ENCODE results near the gene DBT. TPM values are rescaled to one million over a fixed set of nuclear protein-coding genes. Genes with fewer than 3 reads are reported as not detected.
"Not testable (repeated sequence)": the region's sequence is repeated elsewhere in the genome, so short reads cannot be mapped to it uniquely, and the experiment has no call there.

Gene DBT
- total and polyA plus RNA-seq, 2 donors, result 9.0 to 16.9 TPM

GRCh38 chr1:100237091-100237490, 12.5 kb downstream of the DBT start:
- H3K4me1 ChIP-seq (ENCODE audit: insufficient read depth), result no peaks in the 10 kb centered on the region
- 95% methylated on average over 3 of the region's 3 CpGs for WGBS
- no peak for DNase-seq (ENCODE audit: extremely low spot score)
- H3K27ac ChIP-seq (ENCODE audit: low read depth), result no peak overlapping the region
- no peak overlapping the region for H3K4me3 ChIP-seq (ENCODE audit: low read depth, low read length)
- H3K36me3 ChIP-seq (ENCODE audit: insufficient read depth), result peaks cover 1% of the 10 kb centered on the region

- no peak for DNase-seq (ENCODE audit: extremely low spot score)
- H3K27ac ChIP-seq (ENCODE audit: low read depth), result no peak overlapping the region
- peaks cover 4% of the 10 kb centered on the region for H3K36me3 ChIP-seq (ENCODE audit: insufficient read depth)
- no peaks in the 10 kb centered on the region for H3K4me1 ChIP-seq (ENCODE audit: insufficient read depth)
- 85% methylated on average over 1 of the region's 1 CpG for WGBS
- H3K4me3 ChIP-seq (ENCODE audit: low read depth, low read length), result no peak overlapping the region
Observed at GRCh38 chr1:100234432-100234831, 15.2 kb downstream of the DBT start.

- H3K4me3 ChIP-seq (ENCODE audit: low read depth, low read length); H3K36me3 ChIP-seq (ENCODE audit: insufficient read depth); H3K27ac ChIP-seq (ENCODE audit: low read depth); H3K4me1 ChIP-seq (ENCODE audit: insufficient read depth); DNase-seq (ENCODE audit: extremely low spot score): not testable (repeated sequence)
- WGBS, result 85% methylated on average over 4 of the region's 4 CpGs
Observed at GRCh38 chr1:100233566-100233965, 16.1 kb downstream of the DBT start.

- DNase-seq (ENCODE audit: extremely low spot score), result no peak
- peaks cover 3% of the 10 kb centered on the region for H3K36me3 ChIP-seq (ENCODE audit: insufficient read depth)
- H3K4me3 ChIP-seq (ENCODE audit: low read depth, low read length), result no peak overlapping the region
- WGBS, result 99% methylated on average over 1 of the region's 1 CpG
- H3K27ac ChIP-seq (ENCODE audit: low read depth), result no peak overlapping the region
- H3K4me1 ChIP-seq (ENCODE audit: insufficient read depth), result no peaks in the 10 kb centered on the region
Observed at GRCh38 chr1:100232156-100232555, 17.5 kb downstream of the DBT start.

- Histone ChIP-seq H3K27ac (ENCODE audit: low read depth) (no peak overlapping the region), H3K4me3 (ENCODE audit: low read depth, low read length) (no peak overlapping the region), H3K36me3 (ENCODE audit: insufficient read depth) (peaks cover 2% of the 10 kb centered on the region), H3K4me1 (ENCODE audit: insufficient read depth) (no peaks in the 10 kb centered on the region)
- 97% methylated on average over 2 of the region's 2 CpGs for WGBS
- DNase-seq (ENCODE audit: extremely low spot score), result no peak
Observed at GRCh38 chr1:100231721-100232120, 17.9 kb downstream of the DBT start.

- Histone ChIP-seq H3K36me3 (ENCODE audit: insufficient read depth) (peaks cover 2% of the 10 kb centered on the region), H3K4me1 (ENCODE audit: insufficient read depth) (no peaks in the 10 kb centered on the region), H3K4me3 (ENCODE audit: low read depth, low read length) (no peak overlapping the region), H3K27ac (ENCODE audit: low read depth) (no peak overlapping the region)
- no peak for DNase-seq (ENCODE audit: extremely low spot score)
- WGBS, result 88% methylated on average over 2 of the region's 2 CpGs
Observed at GRCh38 chr1:100230765-100231164, 18.9 kb downstream of the DBT start.

- no peak overlapping the region for H3K27ac ChIP-seq (ENCODE audit: low read depth)
- no peak for DNase-seq (ENCODE audit: extremely low spot score)
- H3K4me1 ChIP-seq (ENCODE audit: insufficient read depth), result no peaks in the 10 kb centered on the region
- 74% methylated on average over 4 of the region's 4 CpGs for WGBS
- H3K4me3 ChIP-seq (ENCODE audit: low read depth, low read length), result no peak overlapping the region
- peaks cover 2% of the 10 kb centered on the region for H3K36me3 ChIP-seq (ENCODE audit: insufficient read depth)
Observed at GRCh38 chr1:100229681-100230443, 19.8 kb downstream of the DBT start.

GRCh38 chr1:100222428-100222827, 27.2 kb downstream of the DBT start:
- H3K27ac ChIP-seq (ENCODE audit: low read depth), result no peak overlapping the region
- no peaks in the 10 kb centered on the region for H3K4me1 ChIP-seq (ENCODE audit: insufficient read depth)
- H3K4me3 ChIP-seq (ENCODE audit: low read depth, low read length), result no peak overlapping the region
- DNase-seq (ENCODE audit: extremely low spot score), result no peak
- peaks cover 4% of the 10 kb centered on the region for H3K36me3 ChIP-seq (ENCODE audit: insufficient read depth)

- DNase-seq (ENCODE audit: extremely low spot score), result no peak
- Histone ChIP-seq H3K36me3 (ENCODE audit: insufficient read depth) (peaks cover 4% of the 10 kb centered on the region), H3K27ac (ENCODE audit: low read depth) (no peak overlapping the region), H3K4me3 (ENCODE audit: low read depth, low read length) (no peak overlapping the region), H3K4me1 (ENCODE audit: insufficient read depth) (no peaks in the 10 kb centered on the region)
- WGBS, result 97% methylated on average over 2 of the region's 2 CpGs
Observed at GRCh38 chr1:100219883-100220282, 29.8 kb downstream of the DBT start.

GRCh38 chr1:100219457-100219856, 30.2 kb downstream of the DBT start:
- H3K27ac ChIP-seq (ENCODE audit: low read depth), result peak overlapping the region; percentile 18
- 78% methylated on average over 6 of the region's 6 CpGs for WGBS
- no peak for DNase-seq (ENCODE audit: extremely low spot score)
- H3K4me1 ChIP-seq (ENCODE audit: insufficient read depth), result no peaks in the 10 kb centered on the region
- H3K36me3 ChIP-seq (ENCODE audit: insufficient read depth), result peaks cover 4% of the 10 kb centered on the region
- H3K4me3 ChIP-seq (ENCODE audit: low read depth, low read length), result no peak overlapping the region

- no peak for DNase-seq (ENCODE audit: extremely low spot score)
- 60% methylated on average over 2 of the region's 2 CpGs for WGBS
- H3K36me3 ChIP-seq (ENCODE audit: insufficient read depth), result peaks cover 4% of the 10 kb centered on the region
- H3K4me1 ChIP-seq (ENCODE audit: insufficient read depth), result no peaks in the 10 kb centered on the region
- H3K4me3 ChIP-seq (ENCODE audit: low read depth, low read length), result no peak overlapping the region
- no peak overlapping the region for H3K27ac ChIP-seq (ENCODE audit: low read depth)
Observed at GRCh38 chr1:100217834-100218233, 31.8 kb downstream of the DBT start.

- DNase-seq (ENCODE audit: extremely low spot score), result no peak
- H3K36me3 ChIP-seq (ENCODE audit: insufficient read depth), result peaks cover 4% of the 10 kb centered on the region
Observed at GRCh38 chr1:100215101-100215500, 34.5 kb downstream of the DBT start.

GRCh38 chr1:100213141-100213540, 36.5 kb downstream of the DBT start:
- no peak for DNase-seq (ENCODE audit: extremely low spot score)
- no peak overlapping the region for H3K4me3 ChIP-seq (ENCODE audit: low read depth, low read length)
- 96% methylated on average over 37 of the region's 37 CpGs for WGBS
- no peak overlapping the region for H3K27ac ChIP-seq (ENCODE audit: low read depth)
- H3K36me3 ChIP-seq (ENCODE audit: insufficient read depth), result peaks cover 6% of the 10 kb centered on the region
- H3K4me1 ChIP-seq (ENCODE audit: insufficient read depth), result no peaks in the 10 kb centered on the region

More at GRCh38 chr1:100215101-100215500, 34.5 kb downstream of the DBT start:
- Histone ChIP-seq H3K27ac (ENCODE audit: low read depth) (no peak overlapping the region), H3K4me3 (ENCODE audit: low read depth, low read length) (no peak overlapping the region), H3K4me1 (ENCODE audit: insufficient read depth) (no peaks in the 10 kb centered on the region)
- WGBS, result 88% methylated on average over 1 of the region's 1 CpG

- Histone ChIP-seq H3K36me3 (ENCODE audit: insufficient read depth) (peaks cover 7% of the 10 kb centered on the region), H3K27ac (ENCODE audit: low read depth) (no peak overlapping the region), H3K4me3 (ENCODE audit: low read depth, low read length) (no peak overlapping the region), H3K4me1 (ENCODE audit: insufficient read depth) (no peaks in the 10 kb centered on the region)
- 98% methylated on average over 2 of the region's 2 CpGs for WGBS
- DNase-seq (ENCODE audit: extremely low spot score), result no peak
Observed at GRCh38 chr1:100206301-100206700, 43.3 kb downstream of the DBT start.
